ENCODE results near the gene MYH6.

Gene MYH6

DNA sequence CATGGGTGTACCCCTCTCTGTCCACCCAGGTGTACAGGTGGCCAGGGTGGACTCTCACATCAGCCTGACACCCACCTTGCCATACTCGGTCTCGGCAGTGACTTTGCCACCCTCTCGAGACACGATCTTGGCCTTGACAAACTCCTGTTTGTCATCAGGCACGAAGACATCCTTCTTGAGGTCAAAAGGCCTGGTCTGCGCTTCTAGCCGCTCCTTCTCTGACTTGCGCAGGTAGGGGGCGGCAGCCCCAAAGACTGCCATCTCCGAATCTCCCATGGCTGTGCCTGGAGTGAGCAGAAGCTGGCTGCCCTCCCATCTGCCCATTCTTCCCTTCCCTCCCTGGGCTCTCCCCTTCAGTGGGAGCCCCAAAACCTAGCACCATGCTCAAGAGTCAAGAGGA lies 25.4 kb upstream of the MYH6 start:
- TF ChIP-seq, protein P1, sequence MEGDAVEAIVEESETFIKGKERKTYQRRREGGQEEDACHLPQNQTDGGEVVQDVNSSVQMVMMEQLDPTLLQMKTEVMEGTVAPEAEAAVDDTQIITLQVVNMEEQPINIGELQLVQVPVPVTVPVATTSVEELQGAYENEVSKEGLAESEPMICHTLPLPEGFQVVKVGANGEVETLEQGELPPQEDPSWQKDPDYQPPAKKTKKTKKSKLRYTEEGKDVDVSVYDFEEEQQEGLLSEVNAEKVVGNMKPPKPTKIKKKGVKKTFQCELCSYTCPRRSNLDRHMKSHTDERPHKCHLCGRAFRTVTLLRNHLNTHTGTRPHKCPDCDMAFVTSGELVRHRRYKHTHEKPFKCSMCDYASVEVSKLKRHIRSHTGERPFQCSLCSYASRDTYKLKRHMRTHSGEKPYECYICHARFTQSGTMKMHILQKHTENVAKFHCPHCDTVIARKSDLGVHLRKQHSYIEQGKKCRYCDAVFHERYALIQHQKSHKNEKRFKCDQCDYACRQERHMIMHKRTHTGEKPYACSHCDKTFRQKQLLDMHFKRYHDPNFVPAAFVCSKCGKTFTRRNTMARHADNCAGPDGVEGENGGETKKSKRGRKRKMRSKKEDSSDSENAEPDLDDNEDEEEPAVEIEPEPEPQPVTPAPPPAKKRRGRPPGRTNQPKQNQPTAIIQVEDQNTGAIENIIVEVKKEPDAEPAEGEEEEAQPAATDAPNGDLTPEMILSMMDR (IDR thresholded peaks at IDR 0.05): no peak

DNA sequence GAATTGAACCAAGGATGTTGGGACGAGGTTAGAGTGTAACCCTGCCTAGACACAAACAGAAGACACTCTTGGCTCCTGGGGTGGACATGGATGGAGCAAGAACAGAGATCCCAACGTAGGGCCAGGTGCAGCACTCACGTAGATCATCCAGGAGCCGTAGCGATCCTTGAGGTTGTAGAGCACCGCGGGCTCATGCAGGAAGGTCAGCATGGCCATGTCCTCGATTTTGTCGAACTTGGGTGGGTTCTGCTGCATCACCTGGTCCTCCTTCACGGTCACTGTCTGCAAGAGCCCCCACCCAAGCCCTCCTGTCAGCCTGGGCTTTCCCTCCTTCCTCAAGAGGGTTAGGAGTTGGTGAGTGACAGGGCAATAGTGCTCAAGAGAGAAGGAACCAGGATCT lies 24.9 kb upstream of the MYH6 start:
- TF ChIP-seq, protein P1 (IDR thresholded peaks at IDR 0.05): no peak

DNA sequence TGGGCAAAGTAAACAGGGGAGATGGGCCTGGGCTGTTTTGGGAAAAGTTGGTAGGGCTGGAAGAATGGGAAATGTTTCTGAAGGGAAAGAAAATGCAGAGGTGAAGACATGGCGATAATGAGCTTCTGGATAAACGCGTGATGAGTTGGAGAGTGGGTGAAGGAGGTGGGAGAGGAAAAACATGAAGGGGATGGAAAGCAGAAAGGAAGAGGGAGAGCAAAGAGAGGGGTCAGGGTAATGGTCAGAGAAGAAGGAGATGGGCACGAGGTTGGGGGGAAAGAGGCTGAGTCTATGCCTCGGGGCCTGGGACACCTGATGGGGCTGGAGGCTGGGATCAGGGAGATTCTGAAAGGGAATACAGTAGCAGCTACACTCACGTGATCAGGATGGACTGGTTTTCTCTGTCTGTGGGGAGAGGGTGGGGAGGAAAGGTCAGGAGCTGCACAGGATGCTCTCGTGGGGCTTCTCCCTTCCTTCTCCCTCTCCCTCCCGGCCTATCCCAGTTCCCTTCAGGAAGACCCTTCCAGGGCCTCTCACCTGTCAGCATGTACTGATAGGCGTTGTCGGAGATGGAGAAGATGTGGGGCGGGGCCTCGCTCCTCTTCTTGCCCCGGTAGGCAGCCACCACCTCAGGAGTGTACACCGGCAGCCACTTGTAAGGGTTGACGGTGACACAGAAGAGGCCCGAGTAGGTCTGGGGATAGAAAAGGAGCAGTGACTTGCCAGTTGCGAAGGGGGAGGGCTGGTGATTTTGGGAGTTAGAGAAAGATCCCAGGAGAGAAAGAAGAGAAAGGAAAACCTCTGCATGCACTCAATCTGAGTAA lies 24.2 kb upstream of the MYH6 start:
- TF ChIP-seq, protein P1 (IDR thresholded peaks at IDR 0.05): no peak

DNA sequence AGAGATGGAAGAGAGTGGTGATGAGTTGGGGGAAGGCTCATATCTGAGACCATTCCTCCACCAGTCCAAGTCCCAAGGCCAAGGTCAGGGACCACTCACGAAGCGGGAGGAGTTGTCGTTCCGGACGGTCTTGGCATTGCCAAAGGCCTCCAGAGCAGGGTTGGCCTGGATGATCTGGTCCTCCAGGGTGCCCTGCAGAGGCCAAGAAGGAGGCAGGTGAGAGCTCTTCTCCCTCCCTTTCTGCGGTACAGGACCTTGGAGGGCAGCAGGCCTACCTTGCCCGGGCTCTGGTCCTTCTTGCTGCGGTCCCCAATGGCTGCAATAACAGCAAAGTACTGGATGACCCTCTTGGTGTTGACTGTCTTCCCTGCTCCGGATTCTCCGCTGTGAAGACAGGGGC lies 23.4 kb upstream of the MYH6 start:
- TF ChIP-seq, protein P1 (IDR thresholded peaks at IDR 0.05): no peak

DNA sequence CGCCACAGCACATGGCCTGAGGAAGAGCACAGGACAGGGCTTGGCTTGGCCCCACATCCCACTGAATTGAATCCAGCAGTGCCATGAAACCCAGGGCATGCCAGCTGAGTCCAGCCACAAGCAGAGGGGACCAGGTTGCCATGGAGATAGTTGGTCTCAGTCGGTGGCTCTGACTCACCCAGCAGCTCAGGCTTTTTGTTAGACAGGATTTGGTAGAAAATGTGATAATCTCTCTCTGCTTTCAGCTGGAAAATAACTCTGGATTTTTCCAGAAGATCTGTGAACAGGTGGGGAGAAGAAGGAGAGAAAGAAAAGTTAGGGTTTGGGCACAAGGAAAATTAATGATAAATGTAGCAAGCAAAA lies 22.6 kb upstream of the MYH6 start:
- TF ChIP-seq, protein P1 (IDR thresholded peaks at IDR 0.05): no peak

DNA sequence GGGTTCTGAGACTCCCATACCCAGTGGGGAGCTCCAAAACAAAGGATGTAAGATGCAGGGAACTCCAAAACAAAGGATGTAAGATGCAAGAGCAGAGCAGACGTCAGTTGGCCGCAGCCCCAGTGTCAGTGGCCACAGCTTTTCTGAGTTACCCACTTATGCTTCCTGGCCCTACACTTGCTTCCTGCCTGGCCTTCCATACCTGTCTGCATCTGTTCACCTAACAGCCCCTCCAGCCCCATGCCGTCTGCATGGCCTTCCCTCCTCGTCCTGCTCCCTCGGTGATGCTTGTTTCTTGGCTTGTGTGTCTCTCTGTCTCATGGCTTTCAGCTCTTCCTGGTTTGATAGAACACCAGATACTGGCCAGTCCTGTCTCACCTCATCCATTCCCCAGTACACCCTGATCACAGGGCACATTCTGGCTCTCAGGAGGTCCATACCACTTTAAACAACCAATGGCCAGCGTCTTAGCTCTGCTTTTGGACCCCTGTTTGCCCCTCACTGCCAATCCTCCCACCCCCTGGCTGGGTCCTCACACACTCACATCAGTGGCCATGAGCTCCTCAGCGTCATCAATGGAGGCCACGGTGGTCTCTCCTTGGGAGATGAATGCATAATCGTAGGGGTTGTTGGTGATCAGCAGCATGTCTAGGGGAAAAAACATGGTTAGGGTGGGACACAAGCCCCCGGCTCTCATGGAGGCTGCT lies 22.1 kb upstream of the MYH6 start:
- TF ChIP-seq, protein P1 (IDR thresholded peaks at IDR 0.05): no peak

DNA sequence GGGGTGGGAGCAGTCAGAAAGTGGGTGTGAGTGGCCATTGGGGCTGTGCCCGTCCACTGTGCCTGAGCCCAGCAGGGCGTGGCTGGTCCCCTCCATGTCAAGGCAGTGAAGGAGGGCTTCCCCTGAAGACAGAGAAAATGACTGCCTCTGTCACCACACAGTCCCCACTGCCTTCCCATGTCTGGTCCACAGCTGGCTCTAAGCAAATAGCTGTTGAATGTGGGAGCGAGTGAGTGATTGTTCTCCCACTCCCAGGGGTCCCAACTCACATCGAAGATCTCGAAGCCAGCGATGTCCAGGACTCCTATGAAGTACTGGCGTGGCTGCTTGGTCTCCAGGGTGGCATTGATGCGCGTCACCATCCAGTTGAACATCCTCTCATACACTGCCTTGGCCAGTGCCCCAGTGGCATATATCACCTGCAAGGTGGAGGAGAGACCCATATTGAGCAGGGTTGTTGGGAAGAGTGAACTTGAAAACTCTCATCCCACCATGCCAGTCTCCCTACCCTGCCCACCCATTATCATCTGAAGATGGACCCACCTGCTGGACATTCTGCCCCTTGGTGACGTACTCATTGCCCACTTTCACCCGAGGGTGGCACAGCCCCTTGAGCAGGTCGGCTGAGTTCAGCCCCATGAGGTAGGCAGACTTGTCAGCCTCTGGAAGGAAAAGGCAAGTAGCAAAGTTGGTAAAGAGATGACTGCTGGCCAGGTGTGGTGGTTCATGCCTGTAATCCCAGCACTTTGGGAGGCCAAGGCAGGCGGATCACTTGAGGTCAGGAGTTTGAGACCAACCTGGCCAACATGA lies 20.8 kb upstream of the MYH6 start:
- TF ChIP-seq, protein P1 (IDR thresholded peaks at IDR 0.05): no peak

Data from LNCAP (cell line).